ENCODE results near the gene HAO2.
"Not testable (repeated sequence)": the region's sequence is repeated elsewhere in the genome, so short reads cannot be mapped to it uniquely, and the experiment has no call there.

HAO2 gene

GRCh38 chr1:119347858-119348257 lies 20.7 kb upstream of the HAO2 start:
- DNase-seq: no peak

GRCh38 chr1:119348941-119349340 lies 19.6 kb upstream of the HAO2 start:
- DNase-seq: no peak

GRCh38 chr1:119350866-119351265 lies 17.7 kb upstream of the HAO2 start:
- DNase-seq: not testable (repeated sequence)

GRCh38 chr1:119351997-119352396 lies 16.6 kb upstream of the HAO2 start:
- DNase-seq: no peak

- DNase-seq: no peak
Observed at GRCh38 chr1:119353836-119354235, 14.7 kb upstream of the HAO2 start.

- DNase-seq: no peak
Observed at GRCh38 chr1:119358636-119359035, 9.9 kb upstream of the HAO2 start.

GRCh38 chr1:119359730-119360129 lies 8.9 kb upstream of the HAO2 start:
- no peak for DNase-seq

GRCh38 chr1:119361205-119361604 lies 7.4 kb upstream of the HAO2 start:
- no peak for DNase-seq

GRCh38 chr1:119361620-119362344 lies 6.8 kb upstream of the HAO2 start:
- DNase-seq: no peak

GRCh38 chr1:119363162-119363561 lies 5.4 kb upstream of the HAO2 start:
- DNase-seq: no peak

- no peak for DNase-seq
Observed at GRCh38 chr1:119364640-119365039, 3.9 kb upstream of the HAO2 start.

- DNase-seq: no peak
Observed at GRCh38 chr1:119366424-119366823, 2.2 kb upstream of the HAO2 start.

GRCh38 chr1:119367432-119368124 lies 1.0 kb upstream of the HAO2 start:
- DNase-seq: no peak

GRCh38 chr1:119370748-119371147 lies 2.2 kb downstream of the HAO2 start:
- no peak for DNase-seq

- no peak for DNase-seq
Observed at GRCh38 chr1:119371815-119372214, 3.2 kb downstream of the HAO2 start.

- DNase-seq: no peak
Observed at GRCh38 chr1:119372503-119373086, 4.0 kb downstream of the HAO2 start.

- no peak for DNase-seq
Observed at GRCh38 chr1:119373465-119373864, 4.9 kb downstream of the HAO2 start.

- DNase-seq: no peak
Observed at GRCh38 chr1:119374208-119374874, 5.8 kb downstream of the HAO2 start.

- DNase-seq: no peak
Observed at GRCh38 chr1:119375366-119375765, 6.8 kb downstream of the HAO2 start.

- no peak for DNase-seq
Observed at GRCh38 chr1:119376594-119376993, 8.0 kb downstream of the HAO2 start.

GRCh38 chr1:119377594-119377993 lies 9.0 kb downstream of the HAO2 start:
- DNase-seq: not testable (repeated sequence)

- no peak for DNase-seq
Observed at GRCh38 chr1:119379117-119379516, 10.5 kb downstream of the HAO2 start.

- no peak for DNase-seq
Observed at GRCh38 chr1:119380304-119380703, 11.7 kb downstream of the HAO2 start.

All from activated T-cell treated with anti-CD3 and anti-CD28 coated beads, Interleukin-2, amount 50 U/mL, for 1 hour (primary cell).